Lung microvascular endothelial cell (primary cell): ENCODE data around the gene SEC31A. TPM values are rescaled to one million over a fixed set of nuclear protein-coding genes. Genes with fewer than 3 reads are reported as not detected.

ENCODE experiments used
- DNase-seq, 2 donors: peaks; one replicate each; pipeline versions ENCODE4 v3.0.0 to v3.0.0-alpha.2; 2010; ENCODE audit warnings: low read depth in 2 of 2
- total RNA-seq: library from RNA; depleted of rRNA; stranded (reverse); fragments of >200 nt; gene quantifications from 2 replicates; pipeline ENCODE4 v1.2.1, GENCODE V29; 2014

The SEC31A gene
- total RNA-seq, 1 donor from 2014 or later = 149 TPM

- peak; percentile 55 to 86 for DNase-seq
Measured at GRCh38 chr4:82798168-82799005, 92.6 kb downstream of the SEC31A start, which contains the start of gene SCD5. SCD5 (minus strand) TSS chr4:82798796; CDS start chr4:82798537, 259 bp downstream.

- peak; percentile 62 to 70 for DNase-seq
Measured at GRCh38 chr4:82797405-82798111, 93.4 kb downstream of the SEC31A start.

GRCh38 chr4:82797040-82797404, 93.9 kb downstream of the SEC31A start:
- DNase-seq = peak; percentile 37 to 43

GRCh38 chr4:82792912-82793649, 97.9 kb downstream of the SEC31A start:
- no peak for DNase-seq

GRCh38 chr4:82791179-82791578, 99.8 kb downstream of the SEC31A start:
- no peak for DNase-seq

GRCh38 chr4:82790060-82790660, 100.8 kb downstream of the SEC31A start:
- DNase-seq = no peak

GRCh38 chr4:82789025-82789776, 101.8 kb downstream of the SEC31A start:
- DNase-seq = no peak

- no peak for DNase-seq
Measured at GRCh38 chr4:82787342-82787741, 103.6 kb downstream of the SEC31A start.

GRCh38 chr4:82786828-82787227, 104.1 kb downstream of the SEC31A start:
- peak; percentile 36 to 86 for DNase-seq

- DNase-seq = peak; percentile 83 to 98
Measured at GRCh38 chr4:82785611-82786400, 105.1 kb downstream of the SEC31A start.

- peak; percentile 28 to 86 for DNase-seq
Measured at GRCh38 chr4:82784681-82785610, 106.0 kb downstream of the SEC31A start.

- DNase-seq = no peak
Measured at GRCh38 chr4:82782626-82783345, 108.2 kb downstream of the SEC31A start.

GRCh38 chr4:82780752-82781231, 110.2 kb downstream of the SEC31A start:
- DNase-seq = peak; percentile 84 to 89

- no peak for DNase-seq
Measured at GRCh38 chr4:82780170-82780751, 110.7 kb downstream of the SEC31A start.

- DNase-seq = no peak
Measured at GRCh38 chr4:82779032-82779431, 111.9 kb downstream of the SEC31A start.

GRCh38 chr4:82777857-82778525, 113.0 kb downstream of the SEC31A start:
- no peak for DNase-seq

- no peak for DNase-seq
Measured at GRCh38 chr4:82776925-82777542, 113.9 kb downstream of the SEC31A start.
